Femur (tissue), 1 donor: ENCODE data around the gene WNT4.
A peak's percentile ranks its signal among the peaks of the same experiment; 100 is the strongest.

Source experiments
- DNase-seq: peaks from one replicate; pipeline ENCODE4 v3.0.0-alpha.2; 2017

Gene WNT4

GRCh38 chr1:22163137-22163536, 20.2 kb upstream of the WNT4 start:
- DNase-seq: no peak

- DNase-seq: peak; percentile 50
Observed at GRCh38 chr1:22159891-22160290, 17.0 kb upstream of the WNT4 start.

GRCh38 chr1:22158654-22159053, 15.8 kb upstream of the WNT4 start:
- no peak for DNase-seq

- DNase-seq: no peak
Observed at GRCh38 chr1:22157359-22157966, 14.6 kb upstream of the WNT4 start.

- no peak for DNase-seq
Observed at GRCh38 chr1:22155517-22155916, 12.6 kb upstream of the WNT4 start.

GRCh38 chr1:22154626-22155025, 11.7 kb upstream of the WNT4 start:
- no peak for DNase-seq

GRCh38 chr1:22153660-22154437, 11.0 kb upstream of the WNT4 start:
- DNase-seq: peak; percentile 38

GRCh38 chr1:22150923-22151322, 8.0 kb upstream of the WNT4 start:
- DNase-seq: no peak

- DNase-seq: no peak
Observed at GRCh38 chr1:22142315-22143064, 407 bp downstream of the WNT4 start.

GRCh38 chr1:22141554-22142314, 1.2 kb downstream of the WNT4 start:
- DNase-seq: no peak

- no peak for DNase-seq
Observed at GRCh38 chr1:22140694-22141093, 2.2 kb downstream of the WNT4 start.

GRCh38 chr1:22139817-22140216, 3.1 kb downstream of the WNT4 start:
- DNase-seq: no peak

GRCh38 chr1:22139066-22139594, 3.8 kb downstream of the WNT4 start:
- DNase-seq: no peak

GRCh38 chr1:22137004-22137720, 5.7 kb downstream of the WNT4 start:
- DNase-seq: no peak

GRCh38 chr1:22133931-22134324, 9.0 kb downstream of the WNT4 start:
- no peak for DNase-seq

GRCh38 chr1:22133247-22133930, 9.5 kb downstream of the WNT4 start:
- DNase-seq: no peak

GRCh38 chr1:22132517-22133235, 10.2 kb downstream of the WNT4 start:
- DNase-seq: peak; percentile 72

GRCh38 chr1:22131875-22132486, 10.9 kb downstream of the WNT4 start:
- DNase-seq: no peak

GRCh38 chr1:22131062-22131461, 11.8 kb downstream of the WNT4 start:
- no peak for DNase-seq

- no peak for DNase-seq
Observed at GRCh38 chr1:22129501-22130117, 13.3 kb downstream of the WNT4 start.
